Choroid plexus epithelial cell (primary cell): Measurements from ENCODE around the gene FBXL14.

Source experiments
- DNase-seq: peaks from one replicate; pipeline ENCODE4 v3.0.0-alpha.2; 2010; ENCODE audit warnings: low read depth
- H3K4me3 ChIP-seq: 2 replicates; pipeline ENCODE4 v1.5.1; 2011; ENCODE audit warnings: low read depth, mild to moderate bottlenecking, control low read depth, low read length, moderate library complexity
- TF ChIP-seq, protein P1 (sequence below): conservative IDR thresholded peaks from 2 replicates; pipeline ENCODE4 v1.5.1; 2011; ENCODE audit warnings: low read depth, mild to moderate bottlenecking, control low read depth, inconsistent platforms, low read length, moderate library complexity

FBXL14 gene

DNA sequence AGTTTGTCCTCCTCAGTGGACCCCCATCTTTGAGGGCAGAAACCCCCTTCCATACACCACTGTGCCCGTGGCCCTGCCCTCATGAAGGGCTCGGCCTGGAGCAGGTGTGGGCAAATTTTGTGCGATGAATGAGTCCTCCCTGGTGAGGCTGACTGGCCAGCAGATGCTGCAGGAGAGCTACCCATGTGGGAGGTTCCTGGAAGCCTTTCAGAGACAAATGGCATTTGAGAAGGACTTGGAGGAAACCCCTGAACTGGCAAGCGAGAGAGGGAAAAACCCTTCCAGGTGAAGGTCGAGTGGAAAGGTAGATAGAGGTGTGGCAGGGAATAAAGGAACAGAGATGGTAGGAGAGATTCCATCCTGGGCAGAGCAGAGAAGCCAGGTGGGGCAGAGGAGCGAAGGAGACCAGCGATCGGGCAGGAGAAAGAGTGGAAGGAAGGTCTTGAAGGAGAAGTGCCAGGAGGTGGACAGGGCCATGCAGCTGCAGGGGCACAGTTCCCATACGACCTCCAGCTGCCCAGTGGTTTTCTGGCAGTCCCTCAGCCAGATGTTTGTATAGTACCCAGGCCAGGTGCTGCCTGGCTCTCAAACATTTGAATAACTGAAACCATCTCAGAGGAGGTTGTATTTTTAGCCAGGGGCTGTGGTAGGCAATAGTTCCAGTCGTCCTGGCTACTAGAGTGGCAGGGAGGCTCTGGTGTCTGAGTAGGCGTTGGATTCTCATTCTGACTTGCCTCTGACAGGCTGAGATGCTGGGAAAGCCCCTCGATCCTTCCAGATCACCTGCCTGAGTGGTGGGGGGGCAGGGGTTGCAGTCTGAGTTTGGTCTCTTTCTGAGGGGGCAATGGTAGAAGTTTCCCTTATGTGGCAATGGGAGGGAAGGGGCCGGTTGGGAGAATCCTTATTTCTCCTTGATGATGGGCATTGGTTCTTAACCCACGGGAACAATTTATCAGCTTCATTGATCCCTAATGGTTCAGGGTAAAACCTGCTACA lies 40.1 kb downstream of the FBXL14 start:
- TF ChIP-seq, protein P1, sequence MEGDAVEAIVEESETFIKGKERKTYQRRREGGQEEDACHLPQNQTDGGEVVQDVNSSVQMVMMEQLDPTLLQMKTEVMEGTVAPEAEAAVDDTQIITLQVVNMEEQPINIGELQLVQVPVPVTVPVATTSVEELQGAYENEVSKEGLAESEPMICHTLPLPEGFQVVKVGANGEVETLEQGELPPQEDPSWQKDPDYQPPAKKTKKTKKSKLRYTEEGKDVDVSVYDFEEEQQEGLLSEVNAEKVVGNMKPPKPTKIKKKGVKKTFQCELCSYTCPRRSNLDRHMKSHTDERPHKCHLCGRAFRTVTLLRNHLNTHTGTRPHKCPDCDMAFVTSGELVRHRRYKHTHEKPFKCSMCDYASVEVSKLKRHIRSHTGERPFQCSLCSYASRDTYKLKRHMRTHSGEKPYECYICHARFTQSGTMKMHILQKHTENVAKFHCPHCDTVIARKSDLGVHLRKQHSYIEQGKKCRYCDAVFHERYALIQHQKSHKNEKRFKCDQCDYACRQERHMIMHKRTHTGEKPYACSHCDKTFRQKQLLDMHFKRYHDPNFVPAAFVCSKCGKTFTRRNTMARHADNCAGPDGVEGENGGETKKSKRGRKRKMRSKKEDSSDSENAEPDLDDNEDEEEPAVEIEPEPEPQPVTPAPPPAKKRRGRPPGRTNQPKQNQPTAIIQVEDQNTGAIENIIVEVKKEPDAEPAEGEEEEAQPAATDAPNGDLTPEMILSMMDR, result no peak
- DNase-seq, result no peak
- H3K4me3 ChIP-seq, result no peak overlapping the region

GRCh38 chr12:1553536-1553935 lies 40.8 kb downstream of the FBXL14 start:
- no peak overlapping the region for H3K4me3 ChIP-seq
- TF ChIP-seq, protein P1, result no peak
- no peak for DNase-seq

DNA sequence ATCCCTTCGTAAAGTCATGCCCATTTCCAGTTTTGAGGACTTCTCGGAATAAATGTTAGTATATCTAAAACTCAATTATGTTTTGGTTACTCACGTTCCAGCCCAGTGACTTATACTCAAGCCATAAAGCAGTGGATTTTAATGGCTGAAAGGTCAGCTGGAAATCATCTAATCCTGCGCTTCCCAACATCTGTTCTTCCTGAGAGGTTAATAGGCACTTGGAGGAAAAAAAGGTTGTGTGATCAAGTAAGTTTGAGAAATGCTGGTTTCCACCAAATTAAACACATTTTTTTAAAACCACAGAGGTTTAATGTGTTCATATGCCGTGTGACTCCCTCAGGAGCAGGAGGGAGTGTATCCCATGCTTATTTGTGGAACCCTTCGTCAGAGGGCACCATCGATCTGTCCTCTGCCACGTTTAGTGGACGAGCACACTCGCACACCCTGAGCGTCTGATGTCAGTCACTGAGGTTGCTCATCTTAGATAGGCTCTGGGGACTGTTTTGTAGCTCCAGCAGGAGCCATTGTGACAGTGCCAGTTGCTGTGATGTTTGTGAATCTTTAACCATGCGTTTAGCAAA lies 41.4 kb downstream of the FBXL14 start:
- no peak overlapping the region for H3K4me3 ChIP-seq
- DNase-seq, result no peak

GRCh38 chr12:1552171-1552570 lies 42.2 kb downstream of the FBXL14 start:
- TF ChIP-seq, protein P1, result no peak
- no peak overlapping the region for H3K4me3 ChIP-seq
- DNase-seq, result no peak

More for the DNA sequence above, 41.4 kb downstream of the FBXL14 start:
- TF ChIP-seq, protein P1, result no peak

GRCh38 chr12:1551496-1551895 lies 42.9 kb downstream of the FBXL14 start:
- no peak for DNase-seq
- TF ChIP-seq, protein P1, result no peak
- no peak overlapping the region for H3K4me3 ChIP-seq

GRCh38 chr12:1546931-1547640 lies 47.3 kb downstream of the FBXL14 start:
- H3K4me3 ChIP-seq, result no peak overlapping the region
- TF ChIP-seq, protein P1, result no peak
- no peak for DNase-seq
